Sciatic nerve (tissue), 2 donors: Measurements from ENCODE around the gene ZIC1. TPM values are rescaled to one million over a fixed set of nuclear protein-coding genes. Genes with fewer than 3 reads are reported as not detected.

Experiments
- ATAC-seq: fragments of 200-7000 bp; cut with Tn5 transposase; one replicate; pipeline ENCODE4 v1.9.1; 2020; ENCODE audit warnings: mild to moderate bottlenecking, moderate library complexity
- DNase-seq: peaks from one replicate; pipeline ENCODE4 v3.0.0-alpha.2; 2020; ENCODE audit warnings: low spot score
- intact Hi-C: fragments of 100-400 bp; cut with DNase I; formaldehyde crosslinking; loops from one replicate; pipeline ENCODE4 v1.14.2; 2022
- total RNA-seq: library from RNA; stranded (reverse); fragmentation: NEBNext Ultra II Directional; extraction: Animal tissue kit (Norgen Biotek cat#: 25700); gene quantifications from one replicate; pipeline ENCODE4 v1.2.1, GENCODE V29; 2021
- donor health status: DM: no; HTN: no; CAD: no.
- donor health status: DM: no; HTN: no; CAD: no.

Gene ZIC1
- total RNA-seq, 1 donor from 2014 or later = 3.8 TPM

GRCh38 chr3:147406028-147406931 is 2.9 kb upstream of the ZIC1 start, which contains the start of gene ZIC4:
TSS of gene ZIC4 (minus strand) at chr3:147406543. CDS start at chr3:147402797, 3,746 bp downstream.
- ATAC-seq (no peak), DNase-seq (no peak)
- intact Hi-C loops = no loop called here

GRCh38 chr3:147407114-147407497 is 2.1 kb upstream of the ZIC1 start:
- intact Hi-C loops = no loop called here
- DNase-seq = no peak

GRCh38 chr3:147407498-147408187 is 1.5 kb upstream of the ZIC1 start:
- intact Hi-C loops = no loop called here
- no peak for ATAC-seq
- no peak for DNase-seq

More at GRCh38 chr3:147407114-147407497, 2.1 kb upstream of the ZIC1 start:
- ATAC-seq = no peak

GRCh38 chr3:147408188-147409100 is 721 bp upstream of the ZIC1 start:
- intact Hi-C loops = no loop called here
- ATAC-seq (no peak), DNase-seq (no peak)

GRCh38 chr3:147410116-147410525 is 956 bp downstream of the ZIC1 start:
- intact Hi-C loops = no loop called here
- no peak for ATAC-seq
- DNase-seq = no peak

- ATAC-seq (peak; percentile 71), DNase-seq (no peak)
- intact Hi-C loops = no loop called here
These were observed 1.5 kb downstream of the ZIC1 start for GRCh38 chr3:147410526-147411237.

- DNase-seq = no peak
- peak; percentile 67 for ATAC-seq
- intact Hi-C loops = no loop called here
These were observed 2.2 kb downstream of the ZIC1 start for GRCh38 chr3:147411238-147411814.

- DNase-seq = no peak
These were observed 2.7 kb downstream of the ZIC1 start for GRCh38 chr3:147411815-147412241.

GRCh38 chr3:147412261-147412916 is 3.2 kb downstream of the ZIC1 start:
- intact Hi-C loops = no loop called here
- DNase-seq (no peak), ATAC-seq (no peak)

More at GRCh38 chr3:147411815-147412241, 2.7 kb downstream of the ZIC1 start:
- no peak for ATAC-seq
- intact Hi-C loops = no loop called here

- no peak for DNase-seq
- intact Hi-C loops = no loop called here
- no peak for ATAC-seq
These were observed 3.9 kb downstream of the ZIC1 start for GRCh38 chr3:147412917-147413685.

- ATAC-seq = no peak
- intact Hi-C loops = no loop called here
- no peak for DNase-seq
These were observed 4.7 kb downstream of the ZIC1 start for GRCh38 chr3:147413686-147414389.

GRCh38 chr3:147414390-147415138 is 5.4 kb downstream of the ZIC1 start:
- DNase-seq (no peak), ATAC-seq (no peak)
- intact Hi-C loops = no loop called here

- DNase-seq (no peak), ATAC-seq (no peak)
- intact Hi-C loops = no loop called here
These were observed 6.1 kb downstream of the ZIC1 start for GRCh38 chr3:147415286-147415685.

- ATAC-seq = no peak
- intact Hi-C loops = no loop called here
- no peak for DNase-seq
These were observed 6.7 kb downstream of the ZIC1 start for GRCh38 chr3:147415874-147416273.

- no peak for ATAC-seq
- DNase-seq = no peak
- intact Hi-C loops = no loop called here
These were observed 7.8 kb downstream of the ZIC1 start for GRCh38 chr3:147416931-147417330.
